ENCODE data around the gene DNAJA3. TPM values are rescaled to one million over a fixed set of nuclear protein-coding genes. Genes with fewer than 3 reads are reported as not detected.

The DNAJA3 gene
- total and polyA plus RNA-seq, 9 of the 15 experiments (the other 6 are each of a cell fraction or from before 2014, with no cell fraction given), result 8.1 to 105 (median 79.0) TPM

DNA sequence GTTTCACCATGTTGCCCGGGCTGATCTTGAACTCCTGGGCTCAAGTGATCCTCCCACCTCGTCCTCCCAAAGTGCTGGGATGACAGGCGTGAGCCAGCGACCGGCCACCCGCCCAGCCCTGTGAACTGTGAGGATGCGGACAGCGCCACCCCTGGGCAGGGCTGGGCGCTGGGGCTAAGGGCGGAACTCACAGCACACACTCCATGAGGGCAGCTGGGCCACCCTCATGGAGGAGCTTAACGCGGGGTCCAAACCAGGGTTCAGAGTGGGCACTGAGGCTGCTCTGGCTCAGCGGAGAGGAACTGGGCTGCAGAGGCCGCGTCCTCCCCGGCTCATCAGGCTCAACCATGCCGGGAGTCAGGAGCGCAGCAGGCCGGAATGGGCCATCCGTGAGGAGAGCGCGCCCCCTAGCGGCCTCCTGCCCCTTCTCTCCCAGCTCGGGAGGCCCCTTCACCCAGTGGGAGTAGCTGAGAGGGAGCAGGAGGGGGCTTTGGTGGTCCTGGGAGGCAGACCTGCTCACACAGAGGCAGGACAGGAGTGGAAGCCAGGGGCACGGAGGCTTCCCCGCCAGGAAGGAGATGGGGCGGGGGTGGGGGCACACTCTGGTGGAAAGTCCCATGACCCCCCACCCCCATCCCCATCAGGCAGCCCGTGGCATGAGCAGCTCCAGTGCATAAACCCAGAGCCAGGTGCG is 23.1 kb upstream of the DNAJA3 start (continued):
- TF ChIP-seq ZBTB33 (CRISPR knock-in tag; IDR thresholded peaks at IDR 0.05) (peak; percentile 96), SMARCC2 (IDR thresholded peaks at IDR 0.05; ENCODE audit: low read depth) (0 out of 2 replicates have a peak, but pooled peaks have one; percentile 17), ZBTB2 (IDR thresholded peaks at IDR 0.05) (no peak), RNF2 (IDR thresholded peaks at IDR 0.05) (no peak), PRPF4 (IDR thresholded peaks at IDR 0.05; ENCODE audit: insufficient read depth, low read depth, low read length, poor library complexity, severe bottlenecking) (no peak), TSHZ1 (CRISPR knock-in tag; IDR thresholded peaks at IDR 0.05) (no peak), TFAP4 (CRISPR knock-in tag; IDR thresholded peaks at IDR 0.05; ENCODE audit: borderline replicate concordance) (peak; percentile 85), ZNF57 (CRISPR knock-in tag; IDR thresholded peaks at IDR 0.05) (peak; percentile 49; the same call in 1 of the 2 replicates), HINFP (tag; conservative IDR thresholded peaks at IDR 0.05; ENCODE audit: low read depth) (no peak)
- TF ChIP-seq, protein P1, sequence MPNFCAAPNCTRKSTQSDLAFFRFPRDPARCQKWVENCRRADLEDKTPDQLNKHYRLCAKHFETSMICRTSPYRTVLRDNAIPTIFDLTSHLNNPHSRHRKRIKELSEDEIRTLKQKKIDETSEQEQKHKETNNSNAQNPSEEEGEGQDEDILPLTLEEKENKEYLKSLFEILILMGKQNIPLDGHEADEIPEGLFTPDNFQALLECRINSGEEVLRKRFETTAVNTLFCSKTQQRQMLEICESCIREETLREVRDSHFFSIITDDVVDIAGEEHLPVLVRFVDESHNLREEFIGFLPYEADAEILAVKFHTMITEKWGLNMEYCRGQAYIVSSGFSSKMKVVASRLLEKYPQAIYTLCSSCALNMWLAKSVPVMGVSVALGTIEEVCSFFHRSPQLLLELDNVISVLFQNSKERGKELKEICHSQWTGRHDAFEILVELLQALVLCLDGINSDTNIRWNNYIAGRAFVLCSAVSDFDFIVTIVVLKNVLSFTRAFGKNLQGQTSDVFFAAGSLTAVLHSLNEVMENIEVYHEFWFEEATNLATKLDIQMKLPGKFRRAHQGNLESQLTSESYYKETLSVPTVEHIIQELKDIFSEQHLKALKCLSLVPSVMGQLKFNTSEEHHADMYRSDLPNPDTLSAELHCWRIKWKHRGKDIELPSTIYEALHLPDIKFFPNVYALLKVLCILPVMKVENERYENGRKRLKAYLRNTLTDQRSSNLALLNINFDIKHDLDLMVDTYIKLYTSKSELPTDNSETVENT (CRISPR knock-in tag; IDR thresholded peaks at IDR 0.05), result no peak
- TF ChIP-seq, protein P2, sequence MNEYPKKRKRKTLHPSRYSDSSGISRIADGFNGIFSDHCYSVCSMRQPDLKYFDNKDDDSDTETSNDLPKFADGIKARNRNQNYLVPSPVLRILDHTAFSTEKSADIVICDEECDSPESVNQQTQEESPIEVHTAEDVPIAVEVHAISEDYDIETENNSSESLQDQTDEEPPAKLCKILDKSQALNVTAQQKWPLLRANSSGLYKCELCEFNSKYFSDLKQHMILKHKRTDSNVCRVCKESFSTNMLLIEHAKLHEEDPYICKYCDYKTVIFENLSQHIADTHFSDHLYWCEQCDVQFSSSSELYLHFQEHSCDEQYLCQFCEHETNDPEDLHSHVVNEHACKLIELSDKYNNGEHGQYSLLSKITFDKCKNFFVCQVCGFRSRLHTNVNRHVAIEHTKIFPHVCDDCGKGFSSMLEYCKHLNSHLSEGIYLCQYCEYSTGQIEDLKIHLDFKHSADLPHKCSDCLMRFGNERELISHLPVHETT (CRISPR knock-in tag; conservative IDR thresholded peaks at IDR 0.05 in 1 of 2, IDR thresholded peaks at IDR 0.05 in 1 of 2), result no peak
